GM12801 (cell line): ENCODE data around the gene ZNF837.

Experiments used
- TF ChIP-seq, protein P1 (sequence below): IDR thresholded peaks from one replicate; pipeline ENCODE4 v1.5.1; 2011; ENCODE audit warnings: control low read depth; ENCODE audit not compliant: insufficient read length; ENCODE audit errors: extremely low read depth

Gene ZNF837

DNA sequence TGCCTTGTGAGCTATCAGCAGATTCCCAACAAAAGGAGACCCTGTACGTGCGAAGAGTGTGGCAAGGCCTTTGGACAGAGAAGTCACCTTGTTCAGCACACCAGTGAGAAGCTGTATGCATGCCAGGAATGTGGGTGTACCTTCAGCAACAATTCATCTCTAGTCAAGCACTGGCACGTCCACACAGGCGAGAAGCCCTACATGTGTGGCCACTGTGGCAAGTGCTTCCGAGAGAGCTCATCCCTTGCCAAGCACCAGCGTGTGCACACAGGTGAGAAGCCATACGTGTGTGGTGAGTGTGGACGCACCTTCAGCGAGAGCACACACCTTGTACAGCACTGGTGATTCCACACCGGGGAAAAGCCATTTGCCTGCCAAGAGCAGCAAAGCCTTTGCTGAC is 61.6 kb downstream of the ZNF837 start:
- TF ChIP-seq, protein P1, sequence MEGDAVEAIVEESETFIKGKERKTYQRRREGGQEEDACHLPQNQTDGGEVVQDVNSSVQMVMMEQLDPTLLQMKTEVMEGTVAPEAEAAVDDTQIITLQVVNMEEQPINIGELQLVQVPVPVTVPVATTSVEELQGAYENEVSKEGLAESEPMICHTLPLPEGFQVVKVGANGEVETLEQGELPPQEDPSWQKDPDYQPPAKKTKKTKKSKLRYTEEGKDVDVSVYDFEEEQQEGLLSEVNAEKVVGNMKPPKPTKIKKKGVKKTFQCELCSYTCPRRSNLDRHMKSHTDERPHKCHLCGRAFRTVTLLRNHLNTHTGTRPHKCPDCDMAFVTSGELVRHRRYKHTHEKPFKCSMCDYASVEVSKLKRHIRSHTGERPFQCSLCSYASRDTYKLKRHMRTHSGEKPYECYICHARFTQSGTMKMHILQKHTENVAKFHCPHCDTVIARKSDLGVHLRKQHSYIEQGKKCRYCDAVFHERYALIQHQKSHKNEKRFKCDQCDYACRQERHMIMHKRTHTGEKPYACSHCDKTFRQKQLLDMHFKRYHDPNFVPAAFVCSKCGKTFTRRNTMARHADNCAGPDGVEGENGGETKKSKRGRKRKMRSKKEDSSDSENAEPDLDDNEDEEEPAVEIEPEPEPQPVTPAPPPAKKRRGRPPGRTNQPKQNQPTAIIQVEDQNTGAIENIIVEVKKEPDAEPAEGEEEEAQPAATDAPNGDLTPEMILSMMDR = no peak

DNA sequence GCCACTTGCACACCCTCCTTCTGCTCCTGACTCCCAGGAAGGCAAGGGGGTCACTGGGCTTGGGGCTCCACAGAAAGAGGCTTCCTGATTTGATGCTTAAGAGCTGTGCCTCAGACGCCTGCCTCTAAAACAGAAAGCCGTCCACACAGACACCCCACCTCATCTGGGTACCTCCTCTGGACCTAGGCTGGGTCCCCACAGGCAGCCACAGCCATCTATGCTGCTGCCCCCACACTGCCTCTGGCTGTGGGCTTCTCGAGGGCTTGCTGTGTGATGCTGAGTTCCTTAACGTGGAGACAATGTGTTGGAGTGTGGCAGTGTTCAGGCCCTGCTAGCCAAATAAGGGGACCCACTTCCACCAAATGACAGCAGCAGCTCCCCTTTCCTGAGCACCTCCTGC is 62.5 kb downstream of the ZNF837 start:
- TF ChIP-seq, protein P1 = no peak
